Mammary epithelial cell (primary cell): Measurements from ENCODE around the gene RHEB.

ENCODE experiments used
- EZH2 ChIP-seq: IDR thresholded peaks from 2 replicates; pipeline ENCODE4 v1.6.1; 2012; ENCODE audit warnings: low read length, inconsistent platforms, borderline replicate concordance
- TF ChIP-seq, protein P1 (sequence below), 2 donors: IDR thresholded peaks in 1 of 2; conservative IDR thresholded peaks in 1 of 2; 2 replicates each; pipeline ENCODE4 v1.5.1; 2011 to 2012; ENCODE audit warnings: inconsistent platforms in 2 of 2, low read length in 2 of 2, mild to moderate bottlenecking in 2 of 2, control low read depth in 1 of 2, low read depth in 1 of 2; ENCODE audit not compliant: insufficient read depth in 1 of 2; ENCODE audit errors: extremely low read depth in 1 of 2

GRCh38 chr7:151427705-151428377 lies 91.9 kb downstream of the RHEB start:
- TF ChIP-seq, protein P1, sequence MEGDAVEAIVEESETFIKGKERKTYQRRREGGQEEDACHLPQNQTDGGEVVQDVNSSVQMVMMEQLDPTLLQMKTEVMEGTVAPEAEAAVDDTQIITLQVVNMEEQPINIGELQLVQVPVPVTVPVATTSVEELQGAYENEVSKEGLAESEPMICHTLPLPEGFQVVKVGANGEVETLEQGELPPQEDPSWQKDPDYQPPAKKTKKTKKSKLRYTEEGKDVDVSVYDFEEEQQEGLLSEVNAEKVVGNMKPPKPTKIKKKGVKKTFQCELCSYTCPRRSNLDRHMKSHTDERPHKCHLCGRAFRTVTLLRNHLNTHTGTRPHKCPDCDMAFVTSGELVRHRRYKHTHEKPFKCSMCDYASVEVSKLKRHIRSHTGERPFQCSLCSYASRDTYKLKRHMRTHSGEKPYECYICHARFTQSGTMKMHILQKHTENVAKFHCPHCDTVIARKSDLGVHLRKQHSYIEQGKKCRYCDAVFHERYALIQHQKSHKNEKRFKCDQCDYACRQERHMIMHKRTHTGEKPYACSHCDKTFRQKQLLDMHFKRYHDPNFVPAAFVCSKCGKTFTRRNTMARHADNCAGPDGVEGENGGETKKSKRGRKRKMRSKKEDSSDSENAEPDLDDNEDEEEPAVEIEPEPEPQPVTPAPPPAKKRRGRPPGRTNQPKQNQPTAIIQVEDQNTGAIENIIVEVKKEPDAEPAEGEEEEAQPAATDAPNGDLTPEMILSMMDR (conservative IDR thresholded peaks at IDR 0.05 in 1 of 2, IDR thresholded peaks at IDR 0.05 in 1 of 2; ENCODE audit: extremely low read depth in 1 of 2, insufficient read depth in 1 of 2, low read depth in 1 of 2, low read length in 2 of 2) = no peak
- TF ChIP-seq EZH2 = no peak
